Measurements from ENCODE around the gene CCDC57.
"Not testable (repeated sequence)": the region's sequence is repeated elsewhere in the genome, so short reads cannot be mapped to it uniquely, and the experiment has no call there.

The CCDC57 gene, protein sequence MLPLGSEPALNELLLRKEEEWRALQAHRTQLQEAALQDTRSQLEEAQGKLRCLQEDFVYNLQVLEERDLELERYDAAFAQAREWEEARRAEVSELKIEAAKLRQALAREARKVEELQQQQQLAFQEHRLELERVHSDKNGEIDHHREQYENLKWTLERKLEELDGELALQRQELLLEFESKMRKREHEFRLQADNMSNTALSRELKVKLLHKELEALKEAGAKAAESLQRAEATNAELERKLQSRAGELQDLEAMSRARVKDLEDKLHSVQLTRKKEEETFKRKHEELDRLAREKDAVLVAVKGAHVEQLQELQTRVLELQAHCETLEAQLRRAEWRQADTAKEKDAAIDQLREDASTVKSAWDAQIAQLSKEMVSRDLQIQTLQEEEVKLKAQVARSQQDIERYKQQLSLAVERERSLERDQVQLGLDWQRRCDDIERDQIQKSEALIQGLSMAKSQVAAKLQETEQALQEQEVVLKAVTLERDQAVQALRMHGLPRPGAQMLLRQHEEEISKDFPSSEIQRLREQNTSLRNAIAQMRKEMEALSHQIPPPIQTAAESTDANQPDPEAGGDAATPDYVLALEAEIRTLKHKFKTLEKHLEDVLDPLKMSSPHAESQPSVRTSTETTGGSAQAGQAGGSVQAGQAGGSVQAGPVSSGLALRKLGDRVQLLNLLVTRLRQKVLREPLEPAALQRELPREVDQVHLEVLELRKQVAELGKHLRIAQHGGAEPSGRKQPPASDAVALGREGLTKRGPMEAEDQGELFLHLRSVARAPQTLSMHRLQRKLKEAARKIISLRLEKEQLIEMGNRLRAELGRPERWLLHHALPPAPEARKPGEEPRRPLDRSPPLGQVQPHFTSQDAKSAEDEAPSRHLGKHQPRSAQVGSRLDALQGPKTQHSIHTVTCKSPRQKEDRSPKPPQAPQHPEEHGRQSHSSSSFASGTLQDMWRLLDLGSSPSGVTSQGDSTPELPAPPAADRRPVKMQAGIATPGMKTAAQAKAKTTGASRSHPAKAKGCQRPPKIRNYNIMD

DNA sequence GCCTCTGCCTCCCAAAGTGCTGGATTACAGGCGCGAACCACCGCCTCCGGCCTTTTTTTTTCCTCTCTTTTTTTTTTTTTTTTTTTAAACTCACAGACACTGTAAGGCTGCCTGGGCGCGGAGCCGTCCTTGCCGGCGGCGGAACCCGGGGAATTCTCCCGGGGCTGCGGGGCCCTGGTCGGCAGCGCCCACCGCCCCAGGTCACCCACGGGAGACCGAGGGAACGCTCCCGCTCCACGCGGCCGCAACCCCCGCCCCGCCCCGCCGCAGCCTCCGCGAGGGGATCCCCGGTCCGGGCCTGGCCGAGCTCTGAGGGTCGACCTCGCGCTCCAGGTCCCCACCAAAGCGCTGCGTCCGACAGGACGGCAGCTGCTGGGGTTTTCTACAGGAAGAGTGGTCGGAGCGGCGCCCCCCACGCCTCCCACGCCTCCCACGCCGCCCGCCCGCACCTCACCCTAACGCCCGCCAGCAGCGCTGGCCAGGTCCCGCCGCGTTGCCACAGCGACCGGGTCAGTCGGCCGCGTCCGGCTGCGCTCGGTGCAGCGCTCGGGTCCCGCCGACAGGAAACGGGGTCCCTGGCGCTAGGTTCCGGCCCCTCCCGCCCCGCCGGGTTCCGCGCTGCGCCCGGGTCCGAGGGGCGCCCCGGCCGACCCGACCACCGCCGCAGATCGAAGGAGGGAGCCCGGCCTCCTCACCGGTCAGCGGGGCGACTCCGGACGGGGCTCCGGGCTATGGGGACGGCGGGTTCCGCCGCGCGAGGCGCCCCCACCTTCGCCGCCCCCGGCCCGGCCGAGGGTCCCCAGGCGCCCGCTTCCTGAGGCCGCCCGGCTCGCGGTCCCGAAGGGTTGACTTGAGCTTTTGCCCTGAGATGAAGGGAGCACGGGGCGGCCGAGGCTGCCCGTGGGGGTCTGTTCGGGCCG is at the start of gene CCDC57:
TSS of gene CCDC57 (minus strand) at position 512 of the 920 bp plus-strand sequence. CDS start 10,898 bp downstream, outside the sequence.
- DNase-seq (ENCODE audit: low read depth, low spot score): peak; percentile 68

DNA sequence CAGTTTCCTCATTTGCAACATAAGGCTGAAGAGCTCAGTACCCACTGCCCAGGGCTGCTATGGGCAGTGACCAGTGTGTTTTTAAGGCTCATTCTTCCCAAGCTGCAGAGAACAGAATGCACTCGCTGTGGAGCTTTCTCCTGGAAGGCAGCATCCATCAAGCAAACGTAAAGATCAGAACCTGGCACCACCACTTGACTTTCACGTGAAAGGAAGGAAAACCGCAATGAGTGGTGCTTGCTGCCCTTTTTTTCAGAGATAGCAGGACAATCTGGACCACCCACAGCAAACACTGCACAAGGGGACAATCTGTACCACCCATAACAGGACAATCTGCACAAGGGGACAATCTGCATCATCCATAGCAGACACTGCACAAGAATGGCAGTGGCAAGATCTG is 49.7 kb upstream of the CCDC57 start:
- DNase-seq (ENCODE audit: low read depth, low spot score): no peak

DNA sequence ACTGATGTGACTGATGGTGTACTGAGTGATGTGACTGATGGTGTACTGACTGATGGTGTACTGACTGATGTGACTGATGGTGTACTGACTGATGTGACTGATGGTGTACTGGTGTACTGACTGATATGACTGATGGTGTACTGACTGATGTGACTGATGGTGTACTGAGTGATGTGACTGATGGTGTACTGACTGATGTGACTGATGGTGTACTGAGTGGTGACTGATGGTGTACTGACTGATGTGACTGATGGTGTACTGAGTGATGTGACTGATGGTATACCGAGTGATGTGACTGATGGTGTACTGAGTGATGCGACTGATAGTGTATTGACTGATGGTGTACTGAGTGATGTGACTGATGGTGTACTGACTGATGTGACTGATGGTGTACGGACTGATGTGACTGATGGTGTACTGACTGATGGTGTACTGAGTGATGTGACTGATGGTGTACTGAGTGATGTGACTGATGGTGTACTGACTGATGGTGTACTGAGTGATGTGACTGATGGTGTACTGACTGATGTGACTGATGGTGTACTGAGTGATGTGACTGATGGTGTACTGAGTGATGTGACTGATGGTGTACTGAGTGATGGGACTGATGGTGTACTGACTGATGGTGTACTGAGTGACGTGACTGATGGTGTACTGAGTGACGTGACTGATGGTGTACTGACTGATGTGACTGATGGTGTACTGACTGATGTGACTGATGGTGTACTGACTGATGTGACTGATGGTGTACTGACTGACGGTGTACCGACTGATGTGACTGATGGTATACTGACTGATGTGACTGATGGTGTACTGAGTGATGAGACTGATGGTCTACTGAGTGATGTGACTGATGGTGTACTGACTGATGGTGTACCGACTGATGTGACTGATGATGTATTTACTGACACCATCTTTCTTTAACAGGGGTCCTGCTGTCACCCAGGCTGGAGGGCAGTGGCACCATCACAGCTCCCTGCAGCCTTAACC is 47.6 kb upstream of the CCDC57 start:
- not testable (repeated sequence) for DNase-seq (ENCODE audit: low read depth, low spot score)

DNA sequence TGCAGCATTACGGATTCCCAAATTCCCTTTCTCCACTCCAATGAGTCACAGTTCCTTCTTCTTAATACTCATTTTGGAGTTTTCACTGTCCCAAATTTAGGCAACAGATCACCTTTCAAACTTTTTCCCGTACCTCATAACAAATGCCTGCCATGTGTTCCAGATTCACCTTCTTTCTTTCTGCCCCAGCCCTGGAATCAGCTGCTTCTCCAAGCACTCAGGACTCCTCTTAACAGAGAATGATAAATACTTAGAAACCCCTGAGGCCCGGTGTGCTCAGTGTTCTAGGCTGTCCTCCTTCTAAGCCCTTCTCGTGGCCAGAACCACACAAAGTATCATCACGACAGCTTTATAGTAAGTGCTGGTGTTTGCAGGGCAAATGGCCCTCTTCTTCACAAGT is 45.9 kb upstream of the CCDC57 start:
- DNase-seq (ENCODE audit: low read depth, low spot score): no peak

DNA sequence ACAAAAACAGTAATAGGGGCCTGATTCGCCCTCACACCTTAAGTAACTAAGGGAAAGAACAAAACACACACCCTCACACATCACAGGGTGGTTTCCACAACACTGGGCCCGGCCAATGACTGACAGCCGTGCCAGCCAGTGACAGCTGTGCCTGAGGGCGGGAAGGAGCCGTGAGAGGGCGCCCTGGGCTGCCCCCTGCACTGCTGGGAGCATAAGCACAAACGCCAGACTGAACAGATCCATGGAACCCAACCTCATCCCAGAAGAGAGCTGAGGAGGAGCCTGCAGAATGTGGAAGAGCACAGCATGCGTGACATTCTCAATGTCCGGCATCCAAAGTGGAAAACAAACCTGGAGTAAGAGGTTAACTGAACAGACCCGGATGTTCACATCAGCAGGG is 44.8 kb upstream of the CCDC57 start:
- peak; percentile 71 for DNase-seq (ENCODE audit: low read depth, low spot score)

DNA sequence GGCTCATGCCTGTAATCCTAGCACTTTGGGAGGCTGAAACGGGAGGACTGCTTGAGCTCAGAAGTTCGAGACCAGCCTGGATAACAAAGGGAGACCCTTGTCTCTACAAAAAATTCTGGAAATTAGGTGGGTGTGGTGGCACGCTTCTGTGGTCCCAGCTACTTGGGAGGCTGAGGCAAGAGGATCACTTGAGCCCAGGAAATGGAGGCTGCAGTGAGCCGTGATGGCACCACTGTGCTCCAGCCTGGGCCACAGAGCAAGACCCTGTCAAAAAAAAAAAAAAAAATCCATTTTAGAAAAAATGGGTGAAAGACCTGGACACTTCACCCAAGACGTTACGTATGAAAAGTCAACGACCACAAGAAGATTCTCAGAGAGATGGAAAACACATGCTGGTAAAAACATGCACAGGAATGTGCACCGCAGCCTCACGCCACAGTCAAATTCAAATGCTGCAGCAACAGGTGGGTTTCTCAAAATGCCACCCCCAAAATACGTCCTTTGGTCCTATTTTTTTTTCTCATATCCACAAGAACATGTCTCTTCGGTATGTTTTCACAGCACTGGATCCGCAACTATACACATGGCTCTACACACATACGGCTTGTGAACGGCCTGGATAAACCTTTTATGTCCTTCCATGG is 43.7 kb upstream of the CCDC57 start:
- no peak for DNase-seq (ENCODE audit: low read depth, low spot score)

DNA sequence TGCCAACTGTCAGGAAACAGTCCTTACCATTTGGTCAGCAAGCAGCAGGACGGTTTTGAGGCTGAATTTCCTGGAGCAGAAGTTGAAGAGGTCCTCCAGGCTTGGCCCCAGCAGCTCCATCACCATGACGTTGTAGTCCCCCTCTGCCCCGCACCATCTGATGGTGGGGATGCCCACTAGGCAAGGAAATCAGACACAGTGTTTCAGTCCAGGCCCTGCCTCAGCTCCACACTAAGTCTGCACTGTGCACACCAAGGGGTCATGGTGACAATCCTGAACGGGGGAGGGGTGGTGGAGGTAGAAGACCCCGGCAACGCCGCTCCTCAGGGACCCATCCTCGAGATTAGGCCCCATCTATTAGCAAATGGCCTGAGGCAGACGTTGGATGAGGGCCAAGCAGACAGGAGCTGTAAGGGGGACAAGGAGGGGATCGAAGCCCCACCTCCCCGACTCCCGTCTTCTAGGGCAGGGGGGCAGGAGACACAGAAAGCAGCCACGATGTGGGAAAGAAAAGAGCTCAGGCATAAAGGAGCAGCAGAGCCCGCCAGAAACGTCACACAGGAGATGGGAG is 42.8 kb upstream of the CCDC57 start:
- no peak for DNase-seq (ENCODE audit: low read depth, low spot score)

DNA sequence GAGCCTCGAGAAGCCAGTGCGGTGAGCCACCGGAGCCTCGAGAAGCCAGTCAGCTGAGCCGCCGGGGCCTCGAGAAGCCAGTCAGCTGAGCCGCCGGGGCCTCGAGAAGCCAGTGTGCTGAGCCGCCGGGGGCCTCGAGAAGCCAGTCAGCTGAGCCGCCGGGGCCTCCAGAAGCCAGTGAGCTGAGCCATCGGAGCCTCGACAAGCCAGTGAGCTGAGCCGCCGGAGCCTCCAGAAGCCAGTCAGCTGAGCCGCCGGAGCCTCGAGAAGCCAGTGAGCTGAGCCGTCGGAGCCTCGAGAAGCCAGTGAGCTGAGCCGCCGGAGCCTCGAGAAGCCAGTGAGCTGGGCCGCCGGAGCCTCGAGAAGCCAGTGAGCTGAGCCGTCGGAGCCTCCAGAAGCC is 42.1 kb upstream of the CCDC57 start:
- DNase-seq (ENCODE audit: low read depth, low spot score): not testable (repeated sequence)

DNA sequence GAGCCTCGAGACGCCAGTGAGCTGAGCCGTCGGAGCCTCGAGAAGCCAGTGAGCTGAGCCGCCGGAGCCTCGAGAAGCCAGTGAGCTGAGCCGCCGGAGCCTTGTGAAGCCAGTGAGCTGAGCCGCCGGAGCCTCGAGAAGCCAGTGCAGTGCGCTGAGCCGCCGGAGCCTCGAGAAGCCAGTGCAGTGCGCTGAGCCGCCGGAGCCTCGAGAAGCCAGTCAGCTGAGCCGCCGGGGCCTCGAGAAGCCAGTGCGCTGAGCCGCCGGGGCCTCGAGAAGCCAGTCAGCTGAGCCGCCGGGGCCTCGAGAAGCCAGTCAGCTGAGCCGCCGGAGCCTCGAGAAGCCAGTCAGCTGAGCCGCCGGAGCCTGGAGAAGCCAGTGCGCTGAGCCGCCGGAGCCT is 41.5 kb upstream of the CCDC57 start:
- not testable (repeated sequence) for DNase-seq (ENCODE audit: low read depth, low spot score)

DNA sequence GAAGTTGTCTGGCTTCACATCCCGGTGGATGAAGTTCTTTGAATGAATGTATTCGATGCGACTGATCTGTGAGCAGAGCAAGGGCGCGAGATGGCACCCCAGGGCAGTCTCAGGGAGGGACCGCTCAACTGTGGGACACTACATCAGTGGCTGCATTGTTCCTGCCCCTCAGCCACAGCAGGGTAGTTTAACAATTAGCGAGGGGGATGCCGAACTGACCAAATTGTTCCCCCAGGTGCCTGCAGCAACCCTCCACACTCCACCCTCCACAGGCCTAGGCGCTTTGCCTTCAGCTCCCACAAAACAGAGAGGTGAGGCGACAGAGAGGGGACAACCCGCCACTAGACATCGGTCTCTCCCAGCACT is 40.5 kb upstream of the CCDC57 start:
- no peak for DNase-seq (ENCODE audit: low read depth, low spot score)

DNA sequence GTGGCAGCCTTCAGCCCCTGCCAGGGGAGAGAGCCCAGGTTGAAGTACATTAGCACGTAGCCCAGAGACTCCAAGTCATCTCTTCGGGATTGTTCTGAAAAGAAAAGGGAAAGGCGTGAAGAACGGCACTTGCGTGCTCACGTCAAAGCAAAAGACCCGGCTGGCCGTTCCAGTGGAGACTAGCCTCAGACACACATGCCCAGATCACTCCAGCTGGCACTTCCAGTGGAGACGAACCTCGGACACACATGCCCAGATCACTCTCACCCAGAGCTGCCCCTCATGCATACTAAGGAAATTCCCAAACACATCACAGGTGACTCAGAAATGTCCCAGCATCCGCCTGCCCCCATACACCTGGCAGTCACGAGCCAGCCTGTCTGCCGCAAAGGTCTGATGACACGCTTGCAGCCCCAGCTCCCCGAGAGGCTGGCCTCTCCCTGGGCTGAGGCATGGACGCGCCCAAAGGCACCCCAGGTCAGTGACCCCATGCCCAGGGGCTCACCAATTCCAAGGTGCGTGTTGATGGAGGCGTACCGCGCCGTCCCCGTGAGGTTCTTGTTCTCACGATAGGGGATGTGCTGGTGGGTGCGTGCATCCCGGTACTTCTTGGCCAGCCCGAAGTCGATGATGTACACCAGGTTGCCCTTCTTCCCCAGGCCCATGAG is 40.0 kb upstream of the CCDC57 start:
- DNase-seq (ENCODE audit: low read depth, low spot score): no peak

DNA sequence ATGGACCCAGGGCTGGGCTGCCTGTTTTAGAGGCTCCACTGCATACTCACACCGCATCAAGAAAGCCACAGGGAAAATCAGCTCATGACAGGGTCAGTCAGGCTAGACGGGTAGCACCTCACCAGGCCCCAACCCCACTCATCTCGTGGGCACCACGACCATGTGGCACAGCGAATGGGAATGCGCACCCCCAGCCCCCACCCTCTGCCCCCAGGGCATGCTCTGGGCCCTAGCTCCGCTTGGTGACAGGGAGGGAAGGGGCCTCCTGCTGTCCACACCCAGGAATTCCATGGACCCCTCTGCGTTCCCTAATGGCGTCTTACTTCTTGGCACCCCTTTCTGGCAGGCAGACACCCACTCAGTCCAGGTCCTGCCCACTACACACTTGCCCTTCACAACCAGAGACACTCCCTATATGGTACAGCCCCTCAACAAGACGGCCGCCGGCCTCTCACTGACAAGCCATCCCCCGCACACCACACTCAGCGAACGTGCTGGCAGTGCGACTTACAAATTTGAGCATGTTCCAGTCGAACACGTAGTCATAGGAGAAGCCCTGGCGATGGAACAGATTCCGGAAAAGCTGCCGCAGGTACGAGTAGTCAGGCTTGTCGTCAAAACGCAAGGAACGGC is 38.3 kb upstream of the CCDC57 start:
- no peak for DNase-seq (ENCODE audit: low read depth, low spot score)

DNA sequence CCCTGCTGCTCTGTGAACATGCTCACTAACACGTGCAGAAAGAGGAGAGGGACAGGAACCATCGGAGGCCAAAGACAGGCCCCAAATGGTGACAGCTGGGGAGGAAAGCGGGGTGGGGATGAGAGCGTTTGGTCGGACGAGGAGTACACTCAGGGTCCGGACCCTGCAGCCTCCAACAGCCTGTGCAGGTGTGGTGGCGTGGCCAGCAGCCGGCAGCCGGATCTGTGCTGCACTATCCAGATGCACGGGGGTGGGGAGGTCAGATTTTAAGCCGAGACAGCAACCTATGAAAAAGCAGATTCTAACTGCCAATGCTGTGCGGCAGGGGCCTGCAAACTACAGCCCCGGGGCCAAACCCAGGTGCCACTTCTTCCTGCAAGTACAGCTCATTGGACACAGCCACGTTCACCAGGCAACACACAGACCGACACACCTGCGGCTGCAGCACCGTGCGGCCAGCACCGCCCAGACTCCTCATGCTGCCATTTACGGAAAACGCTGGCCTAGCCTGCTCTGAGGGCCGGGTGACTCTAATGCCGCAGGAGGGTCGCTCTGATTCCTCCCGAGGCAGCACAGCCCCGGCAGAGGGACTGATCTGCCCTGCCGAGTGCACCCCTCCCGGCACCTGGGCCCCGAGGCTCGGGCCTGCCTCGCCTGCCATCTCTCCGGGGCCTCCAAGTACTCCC is 37.4 kb upstream of the CCDC57 start:
- no peak for DNase-seq (ENCODE audit: low read depth, low spot score)

DNA sequence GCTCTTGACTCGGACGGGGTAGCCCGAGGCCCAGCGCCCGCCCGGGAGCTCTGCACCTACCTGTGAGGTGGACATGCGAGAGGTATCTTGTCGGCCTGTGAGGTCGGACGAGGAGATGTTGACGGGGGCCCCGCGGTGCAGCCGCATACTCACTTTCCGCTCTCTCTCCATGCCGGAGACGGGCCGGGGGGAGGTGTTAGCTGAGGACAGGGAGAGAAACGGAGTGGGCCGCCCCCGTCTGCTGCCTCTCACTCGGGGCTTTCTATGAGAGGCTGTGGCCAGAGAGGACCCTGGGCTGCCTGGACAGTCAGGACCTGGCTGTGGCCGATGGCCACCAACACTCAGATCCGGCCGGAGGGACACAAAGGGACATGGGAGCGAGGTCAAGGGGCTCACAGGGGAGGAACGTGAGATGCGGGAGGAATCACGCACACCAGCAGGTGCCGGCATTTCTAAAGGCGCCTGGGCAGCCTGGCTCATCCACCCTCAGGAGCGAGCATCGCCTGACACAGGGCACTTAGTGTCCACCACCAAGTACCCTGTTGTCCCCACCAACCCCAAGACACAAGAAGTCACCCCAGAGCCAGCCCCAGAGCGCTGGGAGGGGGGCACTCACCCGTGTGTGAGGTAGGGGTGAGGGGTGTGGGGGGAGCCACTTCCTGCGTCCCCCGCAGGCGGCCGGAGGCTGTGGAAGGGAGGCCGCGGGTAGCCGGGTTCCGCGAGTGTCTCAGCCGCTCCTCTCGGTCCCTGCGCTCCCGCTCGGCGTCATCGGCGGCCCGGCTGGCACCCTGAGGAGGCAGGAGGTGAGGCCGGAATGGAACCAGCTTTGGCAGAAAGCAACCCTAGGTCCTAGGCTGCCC is 36.4 kb upstream of the CCDC57 start:
- no peak for DNase-seq (ENCODE audit: low read depth, low spot score)

DNA sequence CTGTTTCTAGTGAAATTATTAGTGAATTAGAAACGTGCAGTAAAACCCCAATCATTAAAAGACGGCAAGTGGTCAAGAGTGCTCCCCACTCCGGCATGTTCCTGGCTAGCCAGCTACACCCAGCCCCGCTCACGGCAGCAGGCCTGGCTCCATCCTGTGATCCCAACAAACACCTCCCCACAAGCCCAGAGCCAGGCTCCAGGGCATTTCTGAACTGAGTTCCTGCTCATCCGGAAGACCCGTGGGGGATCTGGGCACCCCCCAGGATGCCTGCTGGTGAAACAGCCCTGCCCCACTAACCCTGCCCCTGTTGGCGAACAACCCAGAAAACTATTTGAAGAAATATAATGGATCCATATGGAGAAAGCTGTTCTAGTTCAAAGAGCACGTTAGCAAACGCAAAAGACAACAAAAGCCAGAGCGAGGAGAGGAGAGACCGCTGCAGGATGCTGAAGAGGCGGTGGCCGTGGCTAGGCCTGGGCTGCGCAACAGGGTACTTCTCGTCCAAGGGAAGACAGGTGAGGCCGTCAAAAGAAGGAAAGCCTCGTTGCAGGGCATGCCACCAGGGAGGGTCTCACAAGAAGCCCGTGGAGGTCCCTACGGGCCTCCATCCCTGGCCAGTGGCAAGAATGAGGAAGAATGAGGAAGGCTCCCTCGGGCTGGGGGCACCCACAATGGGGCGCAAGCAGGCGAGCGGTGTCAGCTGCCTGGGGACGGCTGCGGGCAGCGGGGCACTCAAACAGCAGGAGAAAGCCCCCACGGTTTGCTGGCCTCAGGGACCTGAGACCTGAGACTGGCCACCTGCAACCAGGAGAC is 35.4 kb upstream of the CCDC57 start:
- DNase-seq (ENCODE audit: low read depth, low spot score): no peak
